ENCODE results near the gene PDIA5.

The PDIA5 gene

DNA sequence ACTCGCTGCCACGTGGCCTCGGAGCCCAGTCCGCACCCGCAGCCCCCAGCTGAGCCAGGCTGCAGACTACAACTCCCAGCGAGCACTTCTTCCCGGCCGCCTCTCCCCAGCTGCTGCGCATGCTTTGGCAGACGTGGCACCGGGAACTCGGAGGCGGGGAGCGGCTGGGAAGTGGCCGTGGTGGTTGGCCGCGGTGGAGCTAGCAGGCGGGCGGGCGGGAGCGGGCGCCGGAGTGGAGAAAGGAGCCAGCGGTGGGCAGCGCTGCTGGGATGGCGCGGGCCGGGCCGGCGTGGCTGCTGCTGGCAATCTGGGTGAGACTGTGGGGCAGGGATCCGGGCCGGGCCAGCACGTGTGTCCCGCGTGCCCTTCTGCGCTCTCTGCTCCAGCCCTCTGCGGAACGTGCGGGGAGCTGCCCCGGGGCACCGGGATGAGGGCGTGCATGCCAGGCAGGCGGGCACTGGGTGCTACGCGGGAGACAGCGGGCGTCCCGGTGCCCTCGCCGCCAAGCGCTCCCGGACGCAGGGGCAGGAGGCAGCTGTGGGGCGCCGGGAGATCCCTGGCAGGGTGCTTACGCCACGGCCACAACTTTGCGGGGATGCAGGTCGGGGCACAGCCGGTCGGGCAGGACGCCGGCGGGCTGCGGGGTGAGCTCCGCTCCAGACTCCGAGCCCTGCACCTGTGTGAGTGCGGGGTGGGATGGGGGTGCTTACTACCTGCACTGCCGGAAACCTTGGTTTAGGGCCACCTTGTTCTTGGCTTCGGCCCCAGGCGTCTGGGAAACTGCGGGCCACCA lies at the start of gene PDIA5:
Gene PDIA5, plus strand, starts transcription at position 130 of the 793 bp plus-strand sequence. Its CDS starts 140 bp downstream, at position 270.
- peak; percentile 54 for DNase-seq (ENCODE audit: low read depth)

DNA sequence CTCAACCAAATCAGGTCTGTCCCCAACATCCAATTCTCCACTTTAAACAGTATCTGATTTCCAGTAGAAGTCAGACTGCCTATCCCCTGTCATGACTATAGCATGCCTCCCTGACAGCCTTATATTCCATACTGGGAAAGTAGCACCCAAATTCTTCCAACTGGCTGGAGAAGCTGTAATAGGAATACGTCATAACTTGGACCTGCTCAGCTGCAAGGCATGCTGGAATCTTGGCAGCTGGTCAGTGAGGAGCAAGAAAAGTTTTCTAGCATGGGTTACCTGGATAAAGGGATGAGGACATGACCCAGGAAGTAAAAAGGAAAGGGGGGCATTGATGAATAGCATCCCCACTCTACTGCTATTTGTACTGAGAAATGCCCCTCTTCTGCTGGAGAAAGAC lies 48.1 kb upstream of the PDIA5 start:
- no peak for DNase-seq (ENCODE audit: low read depth)

DNA sequence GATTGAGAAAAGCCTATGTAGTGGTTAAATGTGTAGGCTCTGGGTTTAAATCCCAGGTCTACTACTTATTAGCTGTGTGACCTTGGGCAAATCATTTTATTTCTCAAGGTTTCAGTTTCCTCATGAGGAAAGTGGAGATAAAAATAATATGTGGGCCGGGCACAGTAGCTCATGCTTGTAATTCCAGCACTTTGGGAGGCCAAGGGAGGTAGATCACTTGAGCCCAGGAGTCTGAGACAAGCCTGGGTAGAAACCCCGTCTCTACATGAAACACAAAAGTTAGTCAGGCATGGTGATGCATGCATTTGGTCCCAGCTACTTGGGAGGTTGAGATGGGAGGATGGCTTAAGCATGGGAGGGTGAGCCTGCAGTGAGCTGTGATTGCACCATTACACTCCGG lies 47.7 kb upstream of the PDIA5 start:
- no peak for DNase-seq (ENCODE audit: low read depth)

DNA sequence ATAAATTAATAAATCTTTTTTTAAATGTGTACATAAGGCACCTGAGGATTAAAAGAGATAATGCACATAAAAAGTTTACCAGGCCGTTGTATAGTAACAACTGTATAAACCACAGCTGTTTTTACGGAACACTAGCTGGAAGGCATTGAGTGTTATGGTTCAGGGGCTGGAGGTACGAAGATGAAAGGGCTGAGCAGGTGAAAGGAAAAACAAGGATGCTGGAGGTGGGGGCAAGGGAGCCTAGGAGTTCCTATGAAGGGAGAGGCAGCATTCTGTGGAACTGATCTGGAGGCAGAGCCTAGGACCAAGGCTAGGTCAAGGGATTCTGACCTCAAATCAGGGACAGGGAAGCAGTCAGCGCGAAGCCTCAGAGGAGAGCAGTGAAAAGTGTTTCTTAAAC lies 47.2 kb upstream of the PDIA5 start:
- DNase-seq (ENCODE audit: low read depth): no peak

DNA sequence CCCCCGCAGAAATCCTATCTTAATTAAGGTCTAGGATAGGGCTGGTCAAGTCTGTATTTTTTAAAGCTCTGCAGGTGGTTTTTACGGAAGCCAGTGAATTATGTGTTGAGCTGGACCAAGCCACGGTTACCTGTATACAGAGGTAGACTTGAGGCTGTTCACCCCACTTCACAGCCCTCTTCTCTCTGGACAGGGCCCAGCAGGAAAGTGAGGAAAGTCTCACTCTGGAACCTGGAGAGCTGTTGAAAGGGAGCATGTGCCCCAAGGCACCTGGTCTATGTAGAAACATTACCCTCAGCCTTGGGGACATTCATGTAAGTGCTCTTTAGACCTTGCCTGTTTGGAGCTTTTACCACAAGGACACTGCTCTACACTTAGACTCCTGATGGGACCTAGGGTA lies 46.1 kb upstream of the PDIA5 start:
- no peak for DNase-seq (ENCODE audit: low read depth)

DNA sequence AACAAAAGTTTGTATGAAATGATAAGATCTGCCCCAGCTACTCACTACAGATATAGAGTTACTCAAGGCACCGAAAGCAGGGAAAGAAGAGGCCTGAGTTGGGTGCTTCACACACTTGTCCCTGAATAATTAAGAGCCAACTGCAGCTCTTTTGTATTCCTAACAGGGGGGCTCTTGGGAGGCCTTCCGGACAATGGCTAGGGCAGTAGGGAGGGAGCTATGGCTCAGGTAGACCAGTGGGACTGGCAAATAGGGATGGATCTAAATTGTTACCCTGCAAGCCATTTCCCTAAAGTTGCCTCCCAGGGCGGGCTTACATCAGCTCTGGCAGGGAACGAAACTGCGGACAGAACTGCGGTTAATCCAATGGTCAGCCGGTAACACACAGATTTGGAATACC lies 45.4 kb upstream of the PDIA5 start:
- DNase-seq (ENCODE audit: low read depth): no peak

DNA sequence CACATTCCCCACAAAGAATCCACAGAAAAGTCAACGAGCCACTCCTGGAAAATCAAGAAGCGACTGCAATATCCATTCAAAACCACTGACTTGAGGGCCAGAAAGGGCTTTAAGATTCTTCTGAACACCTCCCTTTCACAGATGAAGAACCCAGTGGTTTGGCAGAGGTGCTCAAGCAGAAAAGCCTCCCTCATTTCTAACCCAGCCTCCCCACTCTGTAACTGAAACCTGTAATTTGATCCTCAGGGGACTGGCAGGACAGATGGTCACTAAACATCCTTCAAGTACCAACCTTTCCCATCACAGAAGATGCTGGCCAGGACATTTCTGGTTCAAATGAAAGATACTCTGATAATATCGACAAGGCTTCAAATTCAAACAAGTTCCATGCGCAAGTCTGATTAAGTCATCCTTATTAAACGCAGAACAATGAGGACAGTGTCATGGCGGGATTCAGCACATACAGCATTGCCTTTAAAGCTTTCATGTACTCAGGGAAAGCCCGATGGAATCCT lies 44.8 kb upstream of the PDIA5 start:
- DNase-seq (ENCODE audit: low read depth): no peak

DNA sequence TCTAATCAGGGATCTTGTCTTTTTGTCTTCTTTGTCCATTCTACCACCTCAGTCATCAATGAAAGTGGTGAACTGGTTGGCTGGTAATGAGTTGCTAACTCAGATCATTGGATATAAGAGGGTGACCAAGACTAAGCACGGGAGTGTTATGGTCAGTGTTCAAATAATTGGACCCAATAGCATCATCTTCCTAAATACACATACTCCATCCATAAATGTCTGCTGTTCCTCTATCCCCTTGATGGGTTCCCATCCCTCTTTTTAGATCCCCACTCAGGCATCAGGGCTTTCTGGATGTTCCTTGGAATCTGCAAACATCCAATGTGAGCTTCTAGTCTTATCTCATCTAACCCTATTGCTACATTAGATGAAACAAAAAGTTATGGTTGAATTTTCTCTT lies 42.8 kb upstream of the PDIA5 start:
- no peak for DNase-seq (ENCODE audit: low read depth)

DNA sequence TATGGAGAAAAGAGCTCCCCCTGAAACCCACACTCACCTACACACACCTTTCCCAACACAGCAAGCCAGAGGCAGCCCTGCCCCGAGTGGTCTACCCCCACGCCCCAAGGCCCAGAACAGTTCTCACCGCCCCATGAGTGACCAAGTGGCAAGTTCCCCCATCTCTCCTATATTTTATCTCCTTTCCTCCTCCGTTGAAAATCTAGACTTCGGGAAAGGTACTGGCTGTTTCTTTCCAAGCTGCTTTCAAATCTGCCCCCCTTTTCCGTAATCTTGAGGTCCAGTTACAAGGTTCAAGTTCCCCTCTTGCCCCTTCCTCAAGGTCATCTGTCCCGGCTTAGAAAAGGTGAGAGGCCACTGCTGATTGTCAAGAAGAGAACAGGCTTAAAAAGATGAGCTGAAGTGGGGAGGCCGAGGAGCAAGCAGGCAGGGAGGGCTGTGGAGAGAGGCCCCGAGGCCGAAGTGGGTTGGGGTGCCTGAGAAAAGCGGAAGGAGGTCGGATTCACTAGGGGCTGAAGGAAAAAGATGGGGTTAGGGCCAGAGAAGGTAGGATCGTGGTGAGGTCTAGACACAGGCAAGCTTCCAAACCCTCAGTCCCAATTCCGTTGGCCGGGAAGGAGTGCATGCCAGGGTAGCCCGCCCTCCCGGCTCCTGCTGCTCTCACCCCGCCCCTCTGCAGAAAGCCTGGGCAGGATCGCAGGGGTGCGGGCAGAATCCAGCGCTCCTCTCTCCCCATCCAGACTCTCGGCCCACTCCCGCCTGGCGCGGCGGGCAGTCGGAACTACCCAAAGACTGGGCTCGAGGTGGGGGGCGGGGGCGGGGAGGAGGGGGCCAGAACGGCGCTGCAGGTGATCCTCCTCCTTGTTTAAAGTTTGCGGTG lies 40.9 kb upstream of the PDIA5 start:
- DNase-seq (ENCODE audit: low read depth): no peak

DNA sequence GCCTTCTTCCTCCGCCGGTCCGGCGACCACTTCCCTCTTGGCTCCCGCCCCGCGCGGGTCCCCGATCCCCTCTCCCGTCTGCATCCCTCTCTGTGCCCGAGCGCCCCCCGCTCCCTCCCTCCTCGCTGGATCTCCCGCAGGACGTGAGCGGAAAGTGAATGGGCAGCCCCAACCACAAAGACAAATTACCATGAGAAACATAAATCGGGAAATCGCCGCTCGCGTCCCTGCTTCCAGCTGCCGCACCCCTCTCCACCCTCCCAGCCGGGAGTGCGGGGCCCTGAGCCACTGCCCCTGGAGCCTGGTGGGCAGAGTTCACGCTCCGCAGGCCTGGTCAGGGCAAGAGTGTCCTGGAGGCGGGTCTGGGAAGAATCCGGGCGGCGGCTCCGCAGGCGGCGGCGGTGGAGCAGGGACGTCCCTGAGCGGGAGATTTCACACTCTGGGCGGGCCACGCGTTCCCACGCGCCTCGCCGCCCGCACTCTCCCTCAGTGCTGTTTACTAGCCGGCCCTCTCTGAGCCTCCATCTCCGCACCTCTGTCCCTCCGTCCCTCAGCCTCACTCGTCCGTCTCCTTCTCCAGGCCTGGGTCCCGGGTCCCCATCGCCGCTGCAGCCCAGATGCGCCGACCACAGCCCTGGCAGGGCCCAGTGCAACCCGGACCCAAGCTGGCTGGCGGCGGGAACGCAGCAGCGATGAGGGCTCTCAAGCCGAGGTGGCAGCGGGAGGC lies 40.1 kb upstream of the PDIA5 start:
- no peak for DNase-seq (ENCODE audit: low read depth)

DNA sequence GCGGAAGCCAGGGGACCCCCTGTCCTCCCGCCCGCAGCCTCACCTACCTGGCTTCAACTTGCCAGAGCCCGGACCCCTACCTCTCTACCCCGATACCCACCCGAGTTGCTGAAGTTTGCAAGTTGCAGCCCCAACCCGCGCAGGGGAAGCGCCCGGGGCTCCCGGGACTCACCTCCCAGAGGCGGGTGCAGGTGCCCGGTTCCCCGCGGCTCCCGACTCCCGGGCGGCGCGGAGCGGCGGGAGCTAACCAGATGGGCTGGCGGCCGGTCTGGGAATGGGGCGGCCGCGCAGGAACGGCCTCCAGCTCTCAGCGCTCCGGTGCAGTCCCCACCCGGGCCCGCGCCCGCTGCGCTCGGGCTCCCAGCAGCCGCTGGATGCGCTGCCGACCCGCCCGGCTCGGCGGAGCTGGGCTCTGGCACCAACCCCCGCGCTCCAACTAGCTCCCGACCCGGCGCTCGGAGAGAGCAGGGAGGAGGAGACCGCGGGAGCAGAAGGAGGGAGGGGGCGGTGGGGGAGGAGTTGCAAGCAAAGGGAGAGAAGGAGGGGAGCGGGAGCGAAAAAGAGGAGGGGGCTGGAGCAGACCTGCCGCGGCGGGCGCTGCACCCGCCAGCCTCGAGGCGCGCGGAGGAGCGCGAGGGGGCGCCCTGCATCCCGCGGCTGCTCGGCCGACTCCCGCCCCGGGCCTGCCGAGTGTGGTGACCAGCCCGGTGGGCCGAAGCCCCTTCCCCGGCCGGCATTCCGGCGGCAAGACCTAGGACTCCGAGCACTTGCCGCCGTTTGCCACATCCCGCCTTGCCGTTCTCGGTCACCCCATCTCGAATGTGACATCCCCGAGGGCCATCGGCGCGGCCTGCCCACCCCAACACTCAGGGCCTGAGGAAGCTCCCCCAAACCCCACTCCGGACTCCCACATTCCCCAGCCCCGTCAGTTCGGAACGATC lies 39.3 kb upstream of the PDIA5 start, which contains the start of gene SEMA5B:
Gene SEMA5B, minus strand, starts transcription at position 472 of the 941 bp plus-strand sequence. CDS start 66,500 bp downstream, outside the sequence.
- DNase-seq (ENCODE audit: low read depth): no peak

DNA sequence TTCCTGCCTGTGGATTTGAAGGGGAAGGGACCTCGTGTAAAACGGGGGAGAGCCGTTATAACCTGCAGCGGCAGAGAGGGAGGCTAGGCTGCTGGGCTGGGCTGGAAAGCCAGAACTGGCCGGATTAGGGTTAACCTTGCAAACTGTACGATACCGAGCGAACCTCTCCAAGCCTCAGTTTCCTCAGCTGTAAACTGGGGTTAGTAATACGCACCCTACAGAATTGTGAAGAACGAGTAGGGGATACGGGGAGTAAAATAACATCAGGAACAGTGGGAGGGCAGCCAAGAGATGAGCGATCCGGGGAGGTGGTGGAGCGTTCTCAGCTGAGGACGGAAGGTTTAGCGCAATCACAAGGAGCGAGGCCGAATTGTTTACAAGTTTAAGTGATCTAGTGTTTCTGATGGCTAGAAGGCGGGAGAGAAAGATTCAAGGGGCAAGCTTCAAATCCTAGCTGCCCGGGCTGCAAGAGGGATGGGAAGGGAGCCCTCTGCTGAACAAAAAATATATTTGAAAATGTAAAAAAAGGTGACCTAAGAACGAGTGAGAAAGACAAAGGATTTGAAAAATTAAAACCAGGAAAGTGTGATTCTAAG lies 38.5 kb upstream of the PDIA5 start:
- DNase-seq (ENCODE audit: low read depth): peak; percentile 14

DNA sequence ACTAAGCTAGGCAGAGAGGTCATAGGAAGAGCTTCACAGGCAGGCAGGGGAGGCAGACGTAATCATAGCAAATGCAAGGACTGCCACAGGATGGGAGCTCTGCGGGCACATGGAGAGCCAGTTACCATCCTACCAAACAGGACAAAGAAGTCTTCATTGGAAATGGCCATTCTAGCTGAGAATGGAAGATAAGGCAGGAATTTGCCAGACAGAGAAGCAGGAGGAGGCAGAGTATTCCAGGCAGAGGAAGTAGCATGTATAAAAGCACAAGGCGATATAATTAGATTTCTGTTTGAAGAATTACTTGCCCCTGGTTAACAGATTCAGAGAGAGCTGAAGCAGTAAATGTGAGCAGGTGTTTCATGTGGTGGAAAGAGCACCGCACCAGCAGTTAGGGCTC lies 35.8 kb upstream of the PDIA5 start:
- DNase-seq (ENCODE audit: low read depth): no peak

DNA sequence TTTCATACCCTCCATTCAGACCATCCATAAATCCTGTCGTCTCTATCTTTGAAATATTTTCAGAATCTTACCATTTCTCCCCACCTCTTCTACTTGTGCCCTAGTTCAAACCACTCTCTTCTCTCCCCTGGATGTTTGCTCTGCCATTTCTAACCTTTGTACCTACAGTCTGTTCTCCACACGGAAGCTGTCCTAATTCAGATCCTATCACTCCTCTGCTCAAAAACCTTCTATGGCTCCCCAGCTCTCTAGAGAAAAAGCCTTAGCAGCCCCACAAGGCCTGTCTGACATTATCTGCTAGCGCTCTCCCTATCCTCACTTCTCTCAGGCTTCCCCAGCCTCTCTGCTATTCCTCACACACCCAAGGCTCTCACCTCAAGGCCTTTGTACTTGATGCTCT lies 34.8 kb upstream of the PDIA5 start:
- no peak for DNase-seq (ENCODE audit: low read depth)

DNA sequence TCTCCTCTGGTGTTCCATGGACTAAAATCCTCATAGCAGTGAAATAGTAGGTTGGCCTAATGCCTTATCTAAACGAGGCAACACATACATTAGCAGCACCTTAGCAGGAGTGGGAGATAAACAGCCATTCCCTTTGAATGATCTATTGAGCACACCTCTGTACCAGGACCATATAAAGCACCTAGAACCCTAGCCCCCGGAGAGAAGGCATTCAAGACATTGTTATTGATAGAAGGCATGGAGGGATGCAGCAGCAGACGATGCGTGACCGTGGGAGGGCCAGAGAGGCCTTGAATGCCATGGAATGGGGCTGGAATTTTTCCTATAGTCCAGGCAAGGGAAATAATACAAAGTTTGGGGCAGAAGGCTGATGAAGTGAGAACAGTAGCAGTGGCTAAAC lies 32.7 kb upstream of the PDIA5 start:
- DNase-seq (ENCODE audit: low read depth): no peak

DNA sequence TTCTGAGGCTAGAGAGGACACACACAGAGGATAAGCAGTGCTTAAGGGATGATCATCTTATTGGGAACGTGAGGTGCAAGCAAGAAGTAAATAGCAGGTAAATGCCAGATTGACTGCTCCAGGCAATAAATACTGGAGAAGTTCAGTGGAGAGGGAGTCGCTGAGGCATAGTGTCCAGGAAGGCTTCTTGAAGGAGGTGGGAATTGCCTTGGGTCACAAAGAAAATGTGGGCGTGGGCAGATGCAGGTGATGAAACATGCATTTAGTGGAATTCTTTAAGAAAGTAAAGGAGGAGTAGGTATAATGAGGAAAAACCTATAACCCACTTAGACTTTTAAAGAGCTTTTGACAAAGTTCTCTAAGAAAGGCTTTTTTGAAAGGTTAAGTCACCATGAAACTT lies 31.8 kb upstream of the PDIA5 start:
- no peak for DNase-seq (ENCODE audit: low read depth)

DNA sequence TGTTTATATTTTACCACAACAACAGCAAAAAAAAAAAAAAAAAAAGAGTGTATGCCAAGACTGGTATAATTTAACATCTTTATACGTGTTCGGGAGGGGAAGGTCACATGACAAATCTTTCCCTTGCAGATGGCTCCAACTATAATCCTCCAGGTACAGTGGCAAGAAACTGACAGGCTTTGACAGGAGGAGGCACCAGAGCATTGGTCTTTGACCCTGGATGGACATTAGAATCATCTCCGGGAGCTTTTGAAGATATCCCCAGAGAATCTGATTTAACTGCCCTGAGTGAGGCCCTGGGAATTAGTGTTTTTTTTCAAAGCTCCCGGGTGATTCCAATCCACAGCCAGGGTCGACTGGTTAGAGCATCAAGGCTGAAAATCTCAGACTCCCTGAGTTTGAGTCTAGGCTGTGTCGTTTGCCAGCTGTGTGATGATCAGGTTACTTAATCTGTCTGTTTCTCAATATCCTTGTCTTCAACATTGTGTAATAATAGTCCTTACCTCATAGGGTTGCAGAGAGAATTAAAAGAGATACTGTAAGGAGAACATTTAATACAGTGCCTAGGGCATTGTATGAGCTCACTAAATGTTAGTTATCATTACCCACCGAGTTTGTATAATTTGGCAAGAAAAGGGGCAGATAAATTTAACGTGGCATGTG lies 30.3 kb upstream of the PDIA5 start:
- no peak for DNase-seq (ENCODE audit: low read depth)

DNA sequence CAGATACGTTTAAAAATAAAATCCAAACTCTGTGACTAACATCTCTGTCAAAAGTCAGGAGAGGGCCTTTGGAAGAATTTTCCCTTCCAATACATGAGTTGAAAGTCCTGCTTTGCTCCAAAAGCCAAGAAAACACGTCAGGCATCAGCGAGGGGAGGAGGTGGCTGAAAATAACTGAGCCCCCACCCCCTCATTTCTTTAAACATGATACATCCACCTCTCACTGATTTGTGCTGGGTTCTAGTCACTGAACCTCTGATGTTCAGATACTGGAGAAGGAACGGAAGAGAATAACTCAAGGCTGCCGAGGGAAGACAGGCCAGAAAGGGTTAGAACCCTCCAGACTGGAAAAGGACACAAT lies 29.8 kb upstream of the PDIA5 start:
- no peak for DNase-seq (ENCODE audit: low read depth)

DNA sequence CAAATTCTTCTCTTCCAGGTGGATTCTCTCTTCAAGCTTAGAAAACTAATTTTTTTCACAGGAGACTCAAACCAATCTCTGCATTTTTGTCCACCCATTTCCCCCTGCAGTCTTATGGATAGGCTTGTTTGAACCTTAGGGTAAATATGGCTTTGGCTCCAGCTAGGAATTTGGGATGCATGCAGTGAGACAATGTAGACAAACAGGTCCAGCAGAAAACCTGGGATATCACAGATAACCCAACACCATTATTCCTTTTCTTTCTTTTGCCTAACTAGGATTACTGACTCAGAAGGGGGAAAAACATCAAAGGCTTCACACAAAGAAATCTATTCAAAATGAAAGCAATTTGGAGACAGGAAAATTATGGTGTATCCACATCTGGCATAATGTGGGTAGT lies 28.1 kb upstream of the PDIA5 start:
- no peak for DNase-seq (ENCODE audit: low read depth)

DNA sequence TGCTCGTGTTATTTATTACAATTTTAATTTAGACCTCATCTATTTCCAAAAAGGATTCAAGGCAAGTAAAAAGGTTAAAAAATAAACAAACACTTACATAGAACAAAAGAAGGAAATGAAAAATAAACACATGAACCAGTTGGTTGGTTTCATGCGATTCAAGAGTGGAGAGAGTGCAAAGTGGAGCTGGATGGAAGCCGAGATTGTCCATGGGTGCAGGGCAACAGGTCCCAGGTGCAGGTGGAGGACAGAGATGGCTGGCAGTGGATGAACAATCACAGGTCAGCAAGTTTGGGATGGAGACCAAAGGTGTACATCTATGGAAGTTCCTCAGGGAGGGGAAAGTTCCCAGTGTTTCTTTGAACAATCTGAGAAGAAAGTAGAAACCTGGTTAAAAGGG lies 27.6 kb upstream of the PDIA5 start:
- DNase-seq (ENCODE audit: low read depth): no peak
